GM12878 (cell line): Measurements from ENCODE around the gene ENDOV.

Experiments used
- CHD2 ChIP-seq: IDR thresholded peaks from 2 replicates; pipeline ENCODE4 v1.6.1; 2011; ENCODE audit warnings: low read depth, low read length, improper control_type of control experiment, borderline replicate concordance
- CREM ChIP-seq: IDR thresholded peaks from 2 replicates; pipeline ENCODE4 v1.6.1; 2014; ENCODE audit warnings: antibody characterized with exemption, low read depth
- EP300 ChIP-seq, 2 experiments: fragments of 150-350 bp in 1 of 2; IDR thresholded peaks; 2 replicates each; pipeline ENCODE4 v1.6.1; 2011 to 2012; ENCODE audit warnings: low read depth in 2 of 2, low read length in 2 of 2, borderline replicate concordance in 1 of 2, improper control_type of control experiment in 1 of 2, inconsistent platforms in 1 of 2; ENCODE audit not compliant: control insufficient read depth in 1 of 2
- EZH2 ChIP-seq: IDR thresholded peaks from 2 replicates; pipeline ENCODE4 v1.6.1; 2012; ENCODE audit warnings: low read depth, mild to moderate bottlenecking, control low read depth, inconsistent platforms, low read length, borderline replicate concordance; ENCODE audit not compliant: control insufficient read depth
- GABPA ChIP-seq: IDR thresholded peaks from 2 replicates; pipeline ENCODE4 v1.6.1; 2014; ENCODE audit warnings: antibody characterized with exemption, low read depth, mild to moderate bottlenecking, inconsistent platforms
- JUND ChIP-seq: IDR thresholded peaks from 2 replicates; pipeline ENCODE4 v1.6.1; 2012; ENCODE audit warnings: low read depth, mild to moderate bottlenecking, low read length, improper control_type of control experiment, moderate library complexity
- MEF2A ChIP-seq: IDR thresholded peaks from 2 replicates; pipeline ENCODE4 v1.6.1; 2011; ENCODE audit warnings: low read depth, mild to moderate bottlenecking, low read length, moderate library complexity; ENCODE audit not compliant: insufficient read depth
- POLR2A ChIP-seq: IDR thresholded peaks from 2 replicates; pipeline ENCODE4 v1.6.1; 2011; ENCODE audit warnings: low read depth, mild to moderate bottlenecking, low read length
- POLR2AphosphoS5 ChIP-seq: IDR thresholded peaks from 2 replicates; pipeline ENCODE4 v1.6.1; 2011; ENCODE audit warnings: mild to moderate bottlenecking, low read length, inconsistent platforms
- RAD21 ChIP-seq: IDR thresholded peaks from 2 replicates; pipeline ENCODE4 v1.6.1; 2011; ENCODE audit warnings: mild to moderate bottlenecking, low read depth, low read length, moderate library complexity; ENCODE audit not compliant: insufficient read depth
- SUZ12 ChIP-seq: fragments of 200-600 bp; sonication (generic); IDR thresholded peaks from one replicate; pipeline ENCODE4 v1.6.1; 2018; ENCODE audit warnings: antibody characterized with exemption, mild to moderate bottlenecking; ENCODE audit not compliant: unreplicated experiment
- ZZZ3 ChIP-seq: IDR thresholded peaks from 2 replicates; pipeline ENCODE4 v1.6.1; 2011; ENCODE audit warnings: low read depth; ENCODE audit not compliant: control insufficient read depth, insufficient read length
- TF ChIP-seq, protein P1 (sequence below), 3 experiments: IDR thresholded peaks in 2 of 3; conservative IDR thresholded peaks in 1 of 3; 2 replicates each; pipeline ENCODE4 v1.5.1; 2011; ENCODE audit warnings: low read depth in 3 of 3, low read length in 3 of 3, mild to moderate bottlenecking in 3 of 3, control low read depth in 2 of 3, moderate library complexity in 2 of 3, inconsistent platforms in 1 of 3, mixed read lengths in 1 of 3; ENCODE audit not compliant: control insufficient read depth in 2 of 3, insufficient read depth in 1 of 3; ENCODE audit errors: extremely low read depth in 1 of 3
- TF ChIP-seq, protein P2 (sequence below): IDR thresholded peaks from 2 replicates; pipeline ENCODE4 v1.6.1; 2011; ENCODE audit warnings: mild to moderate bottlenecking, low read depth, low read length, moderate library complexity; ENCODE audit not compliant: insufficient replicate concordance

DNA sequence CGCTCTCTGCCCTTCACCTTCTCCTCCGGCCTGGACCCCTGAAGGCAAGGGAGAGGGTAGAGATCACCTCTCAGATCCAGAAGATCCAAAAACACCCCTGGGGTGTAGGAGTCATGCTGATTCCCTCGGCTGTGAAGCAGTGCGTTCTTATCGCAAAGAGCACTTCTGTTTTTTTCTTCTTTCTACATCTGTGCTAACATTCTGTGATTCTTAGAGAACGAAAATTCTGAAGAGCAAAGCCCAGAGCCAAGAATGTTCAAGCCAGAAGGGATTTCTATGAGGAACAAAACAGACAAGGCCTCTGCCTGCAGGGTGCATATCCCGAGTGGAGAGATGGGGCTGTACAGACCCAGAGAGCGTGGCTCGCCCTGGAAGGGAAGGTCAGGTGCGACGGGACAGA lies 44.3 kb downstream of the ENDOV start:
- TF ChIP-seq POLR2A (no peak), SUZ12 (no peak), POLR2AphosphoS5 (no peak), CHD2 (no peak), ZZZ3 (no peak), CREM (no peak), JUND (no peak), GABPA (no peak), RAD21 (no peak), MEF2A (no peak), EP300 (IDR thresholded peaks at IDR 0.05; ENCODE audit: borderline replicate concordance in 1 of 2, control insufficient read depth in 1 of 2, low read depth in 2 of 2, low read length in 2 of 2) (no peak), EZH2 (no peak)
- TF ChIP-seq, protein P1, sequence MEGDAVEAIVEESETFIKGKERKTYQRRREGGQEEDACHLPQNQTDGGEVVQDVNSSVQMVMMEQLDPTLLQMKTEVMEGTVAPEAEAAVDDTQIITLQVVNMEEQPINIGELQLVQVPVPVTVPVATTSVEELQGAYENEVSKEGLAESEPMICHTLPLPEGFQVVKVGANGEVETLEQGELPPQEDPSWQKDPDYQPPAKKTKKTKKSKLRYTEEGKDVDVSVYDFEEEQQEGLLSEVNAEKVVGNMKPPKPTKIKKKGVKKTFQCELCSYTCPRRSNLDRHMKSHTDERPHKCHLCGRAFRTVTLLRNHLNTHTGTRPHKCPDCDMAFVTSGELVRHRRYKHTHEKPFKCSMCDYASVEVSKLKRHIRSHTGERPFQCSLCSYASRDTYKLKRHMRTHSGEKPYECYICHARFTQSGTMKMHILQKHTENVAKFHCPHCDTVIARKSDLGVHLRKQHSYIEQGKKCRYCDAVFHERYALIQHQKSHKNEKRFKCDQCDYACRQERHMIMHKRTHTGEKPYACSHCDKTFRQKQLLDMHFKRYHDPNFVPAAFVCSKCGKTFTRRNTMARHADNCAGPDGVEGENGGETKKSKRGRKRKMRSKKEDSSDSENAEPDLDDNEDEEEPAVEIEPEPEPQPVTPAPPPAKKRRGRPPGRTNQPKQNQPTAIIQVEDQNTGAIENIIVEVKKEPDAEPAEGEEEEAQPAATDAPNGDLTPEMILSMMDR (IDR thresholded peaks at IDR 0.05 in 2 of 3, conservative IDR thresholded peaks at IDR 0.05 in 1 of 3; ENCODE audit: control insufficient read depth in 2 of 3, extremely low read depth in 1 of 3, insufficient read depth in 1 of 3, low read depth in 3 of 3, low read length in 3 of 3) = no peak
- TF ChIP-seq, protein P2, sequence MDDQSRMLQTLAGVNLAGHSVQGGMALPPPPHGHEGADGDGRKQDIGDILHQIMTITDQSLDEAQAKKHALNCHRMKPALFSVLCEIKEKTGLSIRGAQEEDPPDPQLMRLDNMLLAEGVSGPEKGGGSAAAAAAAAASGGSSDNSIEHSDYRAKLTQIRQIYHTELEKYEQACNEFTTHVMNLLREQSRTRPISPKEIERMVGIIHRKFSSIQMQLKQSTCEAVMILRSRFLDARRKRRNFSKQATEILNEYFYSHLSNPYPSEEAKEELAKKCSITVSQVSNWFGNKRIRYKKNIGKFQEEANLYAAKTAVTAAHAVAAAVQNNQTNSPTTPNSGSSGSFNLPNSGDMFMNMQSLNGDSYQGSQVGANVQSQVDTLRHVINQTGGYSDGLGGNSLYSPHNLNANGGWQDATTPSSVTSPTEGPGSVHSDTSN = no peak
